Smooth muscle cell of bladder (primary cell): Measurements from ENCODE around the gene DRICH1. TPM values are rescaled to one million over a fixed set of nuclear protein-coding genes. Genes with fewer than 3 reads are reported as not detected.

Experiments
- total RNA-seq: library from RNA; depleted of rRNA; stranded (reverse); fragments of >200 nt; gene quantifications from 2 replicates; pipeline ENCODE4 v1.2.3, GENCODE V29; 2014

DRICH1 gene, protein sequence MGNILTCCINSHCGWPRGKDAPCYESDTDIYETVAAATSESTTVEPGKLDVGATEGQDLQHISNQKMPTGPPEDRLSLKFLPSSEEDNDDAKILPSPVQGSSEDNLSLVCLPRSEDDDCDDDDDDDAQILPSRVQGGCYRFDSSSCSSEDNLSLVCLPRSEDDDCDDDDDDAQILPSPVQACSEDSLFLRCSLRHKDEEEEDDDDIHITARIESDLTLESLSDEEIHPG
- 0.37 TPM in 1 of 2 replicates, not detected in the other for total RNA-seq

GRCh38 chr22:23632178-23632577 lies at the start of gene DRICH1:
Gene DRICH1, minus strand, starts transcription at chr22:23632321. Its CDS starts 298 bp downstream, at chr22:23632023.

GRCh38 chr22:23579870-23580575 lies 52.1 kb downstream of the DRICH1 start, which contains the start of gene IGLL1:
Gene IGLL1, minus strand, starts transcription at chr22:23580290. Its CDS starts 100 bp downstream, at chr22:23580190.

Other genes with a start within 250 kb of the DRICH1 start
- not detected in 2 replicates for gene IGLL1, start 52.0 kb downstream of the DRICH1 start, total RNA-seq
- gene RGL4, start 58.7 kb upstream of the DRICH1 start, total RNA-seq: not detected in 2 replicates
- 2.6 and 3.4 TPM in 2 replicates for gene ZNF70, start 118.8 kb upstream of the DRICH1 start, total RNA-seq
- not detected in 2 replicates for gene VPREB3, start 122.1 kb upstream of the DRICH1 start, total RNA-seq
- gene C22orf15, start 130.7 kb upstream of the DRICH1 start, total RNA-seq: 3.0 and 4.3 TPM in 2 replicates
- gene CHCHD10, start 135.7 kb upstream of the DRICH1 start, total RNA-seq: 2.8 and 6.0 TPM in 2 replicates
- gene MMP11, start 140.5 kb upstream of the DRICH1 start, total RNA-seq: 9.2 and 19.8 TPM in 2 replicates
- gene SMARCB1, start 154.6 kb upstream of the DRICH1 start, total RNA-seq: 17.4 and 23.4 TPM in 2 replicates
- 0.14 and 0.37 TPM in 2 replicates for gene DERL3, start 206.7 kb upstream of the DRICH1 start, total RNA-seq
- 11.9 and 13.1 TPM in 2 replicates for gene SLC2A11, start 225.6 kb upstream of the DRICH1 start, total RNA-seq